Keratinocyte (primary cell): ENCODE data around the gene E2F1. TPM values are rescaled to one million over a fixed set of nuclear protein-coding genes. Genes with fewer than 3 reads are reported as not detected.

Source experiments
- DNase-seq: peaks from one replicate; pipeline ENCODE4 v3.0.0-alpha.2; 2011; ENCODE audit warnings: low read depth, missing footprints, low spot score
- FAIRE-seq: peaks from 2 replicates; lab custom pipeline; 2011; peaks lifted over from hg19 to GRCh38; lab: Jason Lieb, UNC
- H2AFZ ChIP-seq: 2 replicates; pipeline ENCODE4 v1.6.0; 2012; ENCODE audit warnings: low read length, control low read depth, inconsistent platforms; ENCODE audit not compliant: control insufficient read depth
- H3K27ac ChIP-seq: 2 replicates; pipeline ENCODE4 v1.5.1; 2011; ENCODE audit warnings: low read length; ENCODE audit not compliant: control insufficient read depth, insufficient read depth
- H3K27me3 ChIP-seq: 3 replicates; pipeline ENCODE4 v1.6.0; 2011; ENCODE audit warnings: low read length; ENCODE audit not compliant: control insufficient read depth, insufficient read depth; ENCODE audit errors: extremely low read depth
- H3K36me3 ChIP-seq, 2 experiments: 2 replicates in 1 of 2; 3 replicates in 1 of 2; pipeline ENCODE4 v1.5.1; 2011; ENCODE audit warnings: low read length in 2 of 2, mild to moderate bottlenecking in 1 of 2; ENCODE audit not compliant: control insufficient read depth in 2 of 2, insufficient read depth in 2 of 2; ENCODE audit errors: extremely low read depth in 1 of 2
- H3K4me1 ChIP-seq: 3 replicates; pipeline ENCODE4 v1.5.1; 2011; ENCODE audit warnings: low read length; ENCODE audit not compliant: control insufficient read depth, insufficient read depth; ENCODE audit errors: extremely low read depth
- H3K4me2 ChIP-seq: 3 replicates; pipeline ENCODE4 v1.6.0; 2011; ENCODE audit warnings: low read depth, low read length; ENCODE audit not compliant: control insufficient read depth, insufficient read depth; ENCODE audit errors: extremely low read depth
- H3K4me3 ChIP-seq, 3 experiments: fragments of 200-600 bp in 1 of 3; sonication (generic) in 1 of 3; 2 replicates in 2 of 3; 3 replicates in 1 of 3; pipeline ENCODE4 v1.5.1; 2011 to 2016; ENCODE audit warnings: low read length in 3 of 3, mild to moderate bottlenecking in 3 of 3, control low read depth in 2 of 3, inconsistent platforms in 1 of 3, low read depth in 1 of 3, mixed read lengths in 1 of 3, mixed run types in 1 of 3, moderate library complexity in 1 of 3; ENCODE audit not compliant: control insufficient read depth in 2 of 3, insufficient read depth in 2 of 3; ENCODE audit errors: extremely low read depth in 1 of 3
- H3K79me2 ChIP-seq: 2 replicates; pipeline ENCODE4 v1.6.0; 2012; ENCODE audit warnings: low read length; ENCODE audit not compliant: control insufficient read depth, insufficient read depth
- H3K9ac ChIP-seq: 3 replicates; pipeline ENCODE4 v1.6.0; 2011; ENCODE audit warnings: low read length; ENCODE audit not compliant: control insufficient read depth, insufficient read depth; ENCODE audit errors: extremely low read depth
- H3K9me1 ChIP-seq: 3 replicates; pipeline ENCODE4 v1.6.0; 2011; ENCODE audit warnings: low read length; ENCODE audit not compliant: control insufficient read depth, insufficient read depth; ENCODE audit errors: extremely low read depth
- H3K9me3 ChIP-seq: 2 replicates; pipeline ENCODE4 v1.5.1; 2012; ENCODE audit warnings: low read depth, low read length; ENCODE audit not compliant: control insufficient read depth
- H4K20me1 ChIP-seq: 3 replicates; pipeline ENCODE4 v1.6.0; 2011; ENCODE audit warnings: low read length; ENCODE audit not compliant: control insufficient read depth, insufficient read depth; ENCODE audit errors: extremely low read depth
- CTCF ChIP-seq, 3 experiments: IDR thresholded peaks in 1 of 3; conservative IDR thresholded peaks in 1 of 3; optimal IDR thresholded peaks in 1 of 3; 2 replicates in 2 of 3; 3 replicates in 1 of 3; pipeline versions ENCODE3 to v1.5.1; 2011; ENCODE audit warnings: low read length in 3 of 3, mild to moderate bottlenecking in 3 of 3, moderate library complexity in 2 of 3, control low read depth in 1 of 3, inconsistent platforms in 1 of 3; ENCODE audit not compliant: insufficient read depth in 2 of 3; ENCODE audit errors: extremely low read depth in 1 of 3
- EZH2 ChIP-seq: IDR thresholded peaks from one replicate; pipeline ENCODE4 v1.6.1; 2012; ENCODE audit warnings: inconsistent platforms, mild to moderate bottlenecking, low read length, moderate library complexity
- dilution Hi-C: fragments of 300-500 bp; cut with MboI; formaldehyde crosslinking; loops from one replicate; pipeline ENCODE4 v1.7.0; 2020; ENCODE audit warnings: low sequenced_read_pairs; ENCODE audit not compliant: extremely low pct_ligation_motif_present
- polyA plus RNA-seq, 5 experiments: library from polyadenylated mRNA; depleted of rRNA in 3 of 5; stranded (reverse) in 3 of 5; stranded (forward) in 1 of 5; unstranded in 1 of 5; fragments of >200 nt; gene quantifications; 1 replicate in 1 of 5; 2 replicates in 3 of 5; 3 replicates in 1 of 5; pipeline versions ENCODE4 v1.2.1 to v1.2.3, GENCODE V29; 2011 to 2012; ENCODE audit warnings: missing spikeins in 2 of 5, low read depth in 1 of 5, low replicate concordance in 1 of 5

The E2F1 gene
- polyA plus RNA-seq, 1 donor (not counting 4 experiments of a cell fraction or from before 2014, with no cell fraction given): 2.8 TPM

GRCh38 chr20:33646191-33646590 is 40.0 kb downstream of the E2F1 start:
- Histone ChIP-seq H3K27ac (no peak overlapping the region), H4K20me1 (peaks cover 3% of the 10 kb centered on the region), H3K9me3 (no peaks in the 10 kb centered on the region), H3K36me3 (peaks cover 5 to 14% of the 10 kb centered on the region in 2 experiments), H3K9ac (no peak overlapping the region), H3K4me1 (peaks cover 26% of the 10 kb centered on the region), H3K4me2 (no peak overlapping the region), H3K4me3 (no peak overlapping the region), H2AFZ (no peak overlapping the region), H3K9me1 (peaks cover 7% of the 10 kb centered on the region), H3K27me3 (no peaks in the 10 kb centered on the region), H3K79me2 (no peaks in the 10 kb centered on the region)
- DNase-seq (no peak), FAIRE-seq (no peak)
- TF ChIP-seq EZH2 (no peak), CTCF (optimal IDR thresholded peaks at IDR 0.05 in 1 of 3, IDR thresholded peaks at IDR 0.05 in 1 of 3, conservative IDR thresholded peaks at IDR 0.05 in 1 of 3; ENCODE audit: extremely low read depth in 1 of 3, insufficient read depth in 2 of 3, low read length in 3 of 3) (no peak)
- dilution Hi-C loops: no loop called here

GRCh38 chr20:33645396-33645795 is 40.8 kb downstream of the E2F1 start:
- Histone ChIP-seq H3K9me1 (peaks cover 7% of the 10 kb centered on the region), H4K20me1 (peaks cover 3% of the 10 kb centered on the region), H3K9me3 (no peaks in the 10 kb centered on the region), H3K4me1 (peaks cover 19% of the 10 kb centered on the region), H3K27me3 (no peaks in the 10 kb centered on the region), H3K27ac (no peak overlapping the region), H3K79me2 (no peaks in the 10 kb centered on the region), H2AFZ (no peak overlapping the region), H3K4me2 (no peak overlapping the region), H3K4me3 (no peak overlapping the region), H3K9ac (no peak overlapping the region), H3K36me3 (peaks cover 5 to 18% of the 10 kb centered on the region in 2 experiments)
- dilution Hi-C loops: no loop called here
- FAIRE-seq (no peak), DNase-seq (no peak)
- TF ChIP-seq CTCF (optimal IDR thresholded peaks at IDR 0.05 in 1 of 3, IDR thresholded peaks at IDR 0.05 in 1 of 3, conservative IDR thresholded peaks at IDR 0.05 in 1 of 3; ENCODE audit: extremely low read depth in 1 of 3, insufficient read depth in 2 of 3, low read length in 3 of 3) (no peak), EZH2 (no peak)
